Uterus (tissue), 2 donors: Measurements from ENCODE around the gene PCDH9.

Experiments
- POLR2A ChIP-seq, 2 donors: fragments of 450-650 bp; IDR thresholded peaks; one replicate each; pipeline ENCODE4 v1.6.1; 2016; ENCODE audit warnings: antibody characterized with exemption in 2 of 2, mild to moderate bottlenecking in 1 of 2, moderate library complexity in 1 of 2
- TF ChIP-seq, protein P1 (sequence below), 4 experiments: fragments of 200-600 bp in 2 of 4; fragments of 450-650 bp in 2 of 4; sonication (generic) in 2 of 4; IDR thresholded peaks; one replicate each; pipeline ENCODE4 v1.5.1; 2016 to 2019; ENCODE audit warnings: antibody characterized with exemption in 4 of 4, mild to moderate bottlenecking in 2 of 4, moderate library complexity in 1 of 4

DNA sequence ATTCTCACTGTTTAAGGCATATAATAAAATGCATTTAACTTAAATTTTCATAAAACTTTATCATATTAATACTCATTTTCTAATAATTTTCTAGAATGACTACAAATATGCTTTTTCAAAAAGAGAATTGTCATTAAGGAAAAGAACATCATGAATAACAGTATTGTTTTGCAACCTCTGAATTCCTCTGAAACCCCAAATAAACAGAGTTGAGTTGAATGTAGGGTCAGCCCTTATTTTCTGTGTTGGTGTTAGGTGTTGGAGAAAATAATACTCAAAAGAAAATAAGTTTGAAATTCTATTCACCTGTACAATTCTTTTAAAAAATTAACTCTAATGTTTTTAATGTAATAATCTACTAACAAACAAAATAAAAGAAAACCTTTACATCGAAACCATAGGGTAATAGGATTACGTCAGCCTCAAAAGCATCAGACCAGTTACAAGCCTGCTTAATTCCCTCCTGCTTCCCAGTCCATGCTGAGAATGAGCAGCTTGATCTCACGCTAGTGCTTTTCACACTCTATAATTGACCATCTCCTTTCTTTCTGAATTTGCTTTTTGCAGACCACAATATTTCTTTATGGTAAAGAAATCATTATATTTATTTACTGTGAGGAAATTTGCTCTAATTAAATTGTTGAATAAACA is 160.9 kb downstream of the PCDH9 start:
- TF ChIP-seq, protein P1, sequence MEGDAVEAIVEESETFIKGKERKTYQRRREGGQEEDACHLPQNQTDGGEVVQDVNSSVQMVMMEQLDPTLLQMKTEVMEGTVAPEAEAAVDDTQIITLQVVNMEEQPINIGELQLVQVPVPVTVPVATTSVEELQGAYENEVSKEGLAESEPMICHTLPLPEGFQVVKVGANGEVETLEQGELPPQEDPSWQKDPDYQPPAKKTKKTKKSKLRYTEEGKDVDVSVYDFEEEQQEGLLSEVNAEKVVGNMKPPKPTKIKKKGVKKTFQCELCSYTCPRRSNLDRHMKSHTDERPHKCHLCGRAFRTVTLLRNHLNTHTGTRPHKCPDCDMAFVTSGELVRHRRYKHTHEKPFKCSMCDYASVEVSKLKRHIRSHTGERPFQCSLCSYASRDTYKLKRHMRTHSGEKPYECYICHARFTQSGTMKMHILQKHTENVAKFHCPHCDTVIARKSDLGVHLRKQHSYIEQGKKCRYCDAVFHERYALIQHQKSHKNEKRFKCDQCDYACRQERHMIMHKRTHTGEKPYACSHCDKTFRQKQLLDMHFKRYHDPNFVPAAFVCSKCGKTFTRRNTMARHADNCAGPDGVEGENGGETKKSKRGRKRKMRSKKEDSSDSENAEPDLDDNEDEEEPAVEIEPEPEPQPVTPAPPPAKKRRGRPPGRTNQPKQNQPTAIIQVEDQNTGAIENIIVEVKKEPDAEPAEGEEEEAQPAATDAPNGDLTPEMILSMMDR (IDR thresholded peaks at IDR 0.05) = no peak
- no peak for TF ChIP-seq POLR2A (IDR thresholded peaks at IDR 0.05)
